Natural killer cell (primary cell): ENCODE results near the gene GPLD1. TPM values are rescaled to one million over a fixed set of nuclear protein-coding genes. Genes with fewer than 3 reads are reported as not detected.
"Not testable (repeated sequence)": the region's sequence is repeated elsewhere in the genome, so short reads cannot be mapped to it uniquely, and the experiment has no call there.

Source experiments
- ATAC-seq, 3 donors: fragments of 150-1000 bp in 2 of 3; fragments of 200-7000 bp in 1 of 3; cut with Tn5 transposase; 1 replicate in 1 of 3; 2 replicates in 2 of 3; pipeline ENCODE4 v1.10.0; 2021; ENCODE audit warnings: mild to moderate bottlenecking in 2 of 3, moderate library complexity in 2 of 3
- DNase-seq, 2 donors: peaks; one replicate each; pipeline versions ENCODE4 v3.0.0 to v3.0.0-alpha.2; 2013 to 2021; ENCODE audit warnings: mixed read lengths in 1 of 2
- H3K27ac ChIP-seq: one replicate; pipeline ENCODE4 v1.5.1; 2013; ENCODE audit warnings: mild to moderate bottlenecking, low read length
- H3K27me3 ChIP-seq: one replicate; pipeline ENCODE4 v1.6.1; 2013; ENCODE audit warnings: low read length; ENCODE audit not compliant: control insufficient read depth, insufficient read depth
- H3K36me3 ChIP-seq: one replicate; pipeline ENCODE4 v1.6.1; 2013; ENCODE audit warnings: low read length; ENCODE audit not compliant: control insufficient read depth, insufficient read depth
- H3K4me1 ChIP-seq: one replicate; pipeline ENCODE4 v1.6.1; 2013; ENCODE audit warnings: low read length; ENCODE audit not compliant: control insufficient read depth, insufficient read depth
- H3K4me3 ChIP-seq: one replicate; pipeline ENCODE4 v1.5.1; 2013; ENCODE audit warnings: low read length
- H3K9me3 ChIP-seq: one replicate; pipeline ENCODE4 v1.6.1; 2013; ENCODE audit warnings: low read length; ENCODE audit not compliant: control insufficient read depth, insufficient read depth
- H3K27ac Mint-ChIP-seq, 2 donors: one replicate each; pipeline ENCODE4 v1.8.0; 2022; ENCODE audit warnings: mild to moderate bottlenecking in 2 of 2, mixed read lengths in 2 of 2, moderate library complexity in 1 of 2
- H3K27me3 Mint-ChIP-seq, 2 donors: one replicate each; pipeline ENCODE4 v1.8.0; 2022; ENCODE audit warnings: low read depth in 2 of 2, mixed read lengths in 2 of 2
- H3K36me3 Mint-ChIP-seq: one replicate; pipeline ENCODE4 v1.8.0; 2022; ENCODE audit warnings: mixed read lengths
- H3K4me1 Mint-ChIP-seq, 2 donors: one replicate each; pipeline ENCODE4 v1.8.0; 2022; ENCODE audit warnings: mixed read lengths in 2 of 2
- H3K4me3 Mint-ChIP-seq: one replicate; pipeline ENCODE4 v1.8.0; 2022; ENCODE audit warnings: mild to moderate bottlenecking, moderate library complexity, mixed read lengths
- H3K9me3 Mint-ChIP-seq, 2 donors: one replicate each; pipeline ENCODE4 v1.8.0; 2022; ENCODE audit warnings: mixed read lengths in 2 of 2
- WGBS: methylation state at CpG from one replicate; pipeline ENCODE4 v1.1.7; 2013; ENCODE audit warnings: missing lambda C conversion rate; ENCODE audit not compliant: insufficient coverage; 5-methylcytosine and 5-hydroxymethylcytosine counted together
- intact Hi-C: fragments of 100-400 bp; cut with micrococcal nuclease; formaldehyde crosslinking; loops from one replicate; pipeline ENCODE4 v1.14.2; 2022
- total RNA-seq, 4 donors: library from RNA; stranded (reverse); fragments of 120-200 nt in 1 of 4; gene quantifications; one replicate each; pipeline versions ENCODE4 v1.2.3 to v1.2.4, GENCODE V29; 2013 to 2022
- TF ChIP-seq, protein P1 (sequence below): fragments of 200-600 bp; IDR thresholded peaks from one replicate; pipeline ENCODE4 v1.8.0; 2022; ENCODE audit warnings: antibody characterized with exemption

GPLD1 gene
- total RNA-seq, 3 donors from 2014 or later (not counting 1 experiment from before 2014, with no cell fraction given), result 0.86 to 1.3 (median 0.88) TPM

DNA sequence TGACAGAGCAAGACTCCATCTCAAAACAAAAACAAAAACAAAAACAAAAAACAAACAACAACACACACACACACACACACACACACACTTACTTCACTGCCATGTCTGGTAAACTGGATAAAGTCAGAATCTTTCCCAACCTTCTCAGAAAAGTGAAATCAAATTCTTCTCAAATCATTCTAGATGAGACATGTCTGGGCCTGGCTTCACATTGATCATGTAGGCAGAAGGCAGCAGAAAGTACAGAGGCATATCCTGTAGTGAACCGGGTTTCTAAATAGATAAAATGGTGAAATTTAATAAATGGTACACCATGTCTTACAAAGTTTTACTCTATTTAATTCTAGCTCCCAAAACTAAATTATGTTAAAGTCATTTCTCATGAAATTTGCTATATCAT is 101.6 kb downstream of the GPLD1 start:
- intact Hi-C loops, result no loop called here
- peaks cover 2 to 12% of the 10 kb centered on the region in 2 donors for H3K27me3 Mint-ChIP-seq
- no peak overlapping the region for H3K4me3 Mint-ChIP-seq
- no peaks in the 10 kb centered on the region for H3K36me3 Mint-ChIP-seq
- WGBS, result no CpG with 5 or more reads among the region's 1 CpG
- Histone ChIP-seq H3K27ac (no peak overlapping the region), H3K36me3 (no peaks in the 10 kb centered on the region), H3K9me3 (no peaks in the 10 kb centered on the region), H3K4me3 (no peak overlapping the region), H3K27me3 (no peaks in the 10 kb centered on the region), H3K4me1 (no peaks in the 10 kb centered on the region)
- no peaks in the 10 kb centered on the region for H3K9me3 Mint-ChIP-seq
- DNase-seq (no peak), ATAC-seq (no peak)
- H3K27ac Mint-ChIP-seq, result no peak overlapping the region
- H3K4me1 Mint-ChIP-seq, result no peaks in the 10 kb centered on the region
- TF ChIP-seq, protein P1, sequence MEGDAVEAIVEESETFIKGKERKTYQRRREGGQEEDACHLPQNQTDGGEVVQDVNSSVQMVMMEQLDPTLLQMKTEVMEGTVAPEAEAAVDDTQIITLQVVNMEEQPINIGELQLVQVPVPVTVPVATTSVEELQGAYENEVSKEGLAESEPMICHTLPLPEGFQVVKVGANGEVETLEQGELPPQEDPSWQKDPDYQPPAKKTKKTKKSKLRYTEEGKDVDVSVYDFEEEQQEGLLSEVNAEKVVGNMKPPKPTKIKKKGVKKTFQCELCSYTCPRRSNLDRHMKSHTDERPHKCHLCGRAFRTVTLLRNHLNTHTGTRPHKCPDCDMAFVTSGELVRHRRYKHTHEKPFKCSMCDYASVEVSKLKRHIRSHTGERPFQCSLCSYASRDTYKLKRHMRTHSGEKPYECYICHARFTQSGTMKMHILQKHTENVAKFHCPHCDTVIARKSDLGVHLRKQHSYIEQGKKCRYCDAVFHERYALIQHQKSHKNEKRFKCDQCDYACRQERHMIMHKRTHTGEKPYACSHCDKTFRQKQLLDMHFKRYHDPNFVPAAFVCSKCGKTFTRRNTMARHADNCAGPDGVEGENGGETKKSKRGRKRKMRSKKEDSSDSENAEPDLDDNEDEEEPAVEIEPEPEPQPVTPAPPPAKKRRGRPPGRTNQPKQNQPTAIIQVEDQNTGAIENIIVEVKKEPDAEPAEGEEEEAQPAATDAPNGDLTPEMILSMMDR, result no peak

DNA sequence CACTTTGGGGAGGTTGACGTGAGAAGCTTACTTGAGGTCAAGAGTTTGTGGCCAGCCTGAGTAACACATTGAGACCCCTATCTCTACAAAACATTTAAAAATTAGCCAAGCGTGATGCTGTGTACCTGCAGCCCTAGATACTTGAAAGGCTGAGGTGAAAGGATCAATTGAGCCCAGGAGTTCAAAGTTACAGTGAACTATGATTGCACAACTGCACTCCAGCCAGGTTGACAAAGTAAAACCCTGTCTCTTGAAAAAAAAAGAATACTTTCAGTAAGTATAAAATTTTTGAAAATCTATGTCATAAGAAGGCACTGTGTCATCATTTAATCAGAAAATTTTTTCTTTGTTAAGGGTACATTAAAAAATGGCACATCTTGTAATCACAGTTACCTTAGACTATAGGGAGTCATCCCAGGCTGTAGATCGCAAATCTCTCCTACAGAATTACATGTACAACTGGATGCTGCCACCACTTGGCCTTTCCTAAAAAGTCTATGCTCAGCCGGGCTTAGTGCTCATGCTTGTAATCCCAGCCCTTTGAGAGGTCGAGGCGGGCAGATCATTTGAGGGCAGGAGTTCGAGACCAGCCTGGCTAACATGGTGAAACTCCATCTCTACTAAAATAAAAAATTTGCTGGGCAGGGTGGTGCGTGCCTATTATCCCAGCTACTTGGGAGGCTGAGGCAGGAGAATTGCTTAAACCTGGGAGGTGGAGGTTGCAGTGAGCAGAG is 103.7 kb downstream of the GPLD1 start:
- H3K36me3 Mint-ChIP-seq, result no peaks in the 10 kb centered on the region
- H3K27ac Mint-ChIP-seq, result no peak overlapping the region
- H3K4me3 Mint-ChIP-seq, result no peak overlapping the region
- DNase-seq (no peak), ATAC-seq (no peak)
- Histone ChIP-seq H3K36me3 (no peaks in the 10 kb centered on the region), H3K4me1 (no peaks in the 10 kb centered on the region), H3K27ac (no peak overlapping the region), H3K9me3 (no peaks in the 10 kb centered on the region), H3K27me3 (no peaks in the 10 kb centered on the region), H3K4me3 (no peak overlapping the region)
- intact Hi-C loops, result no loop called here
- WGBS, result 85% methylated on average over 8 of the region's 8 CpGs
- H3K9me3 Mint-ChIP-seq, result no peaks in the 10 kb centered on the region
- TF ChIP-seq, protein P1, result no peak
- peaks cover 9 to 16% of the 10 kb centered on the region in 2 donors for H3K27me3 Mint-ChIP-seq
- H3K4me1 Mint-ChIP-seq, result no peaks in the 10 kb centered on the region

DNA sequence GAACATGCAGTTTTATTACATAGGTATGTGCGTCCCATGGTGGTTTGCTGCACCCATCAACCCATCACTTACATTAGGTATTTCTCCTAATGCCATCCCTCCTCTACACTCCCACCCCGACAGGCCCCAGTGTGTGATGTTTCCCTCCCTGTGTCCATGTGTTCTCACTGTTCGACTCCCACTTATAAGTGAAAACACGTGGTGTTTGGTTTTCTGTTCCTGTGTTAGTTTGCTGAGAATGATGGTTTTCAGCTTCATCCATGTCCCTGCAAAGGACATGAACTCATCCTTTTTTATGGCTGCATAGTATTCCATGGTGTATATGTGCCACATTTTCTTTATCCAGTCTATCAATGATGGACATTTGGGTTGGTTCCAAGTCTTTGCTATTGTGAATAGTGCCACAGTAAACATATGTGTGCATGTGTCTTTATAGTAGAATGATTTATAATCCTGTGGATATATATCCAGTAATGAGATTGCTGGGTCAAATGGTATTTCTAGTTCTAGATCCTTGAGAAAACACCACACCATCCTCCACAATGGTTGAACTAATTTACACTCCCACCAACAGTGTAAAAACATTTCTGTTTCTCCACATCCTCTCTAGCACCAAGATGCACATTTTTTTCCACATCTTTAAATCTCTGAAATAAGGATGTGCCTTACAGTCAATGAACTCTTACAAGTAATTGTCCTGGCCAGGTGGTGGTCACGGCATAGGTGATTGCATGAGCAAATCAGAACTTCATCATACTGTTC is 104.8 kb downstream of the GPLD1 start:
- not testable (repeated sequence) for H3K9me3 Mint-ChIP-seq

DNA sequence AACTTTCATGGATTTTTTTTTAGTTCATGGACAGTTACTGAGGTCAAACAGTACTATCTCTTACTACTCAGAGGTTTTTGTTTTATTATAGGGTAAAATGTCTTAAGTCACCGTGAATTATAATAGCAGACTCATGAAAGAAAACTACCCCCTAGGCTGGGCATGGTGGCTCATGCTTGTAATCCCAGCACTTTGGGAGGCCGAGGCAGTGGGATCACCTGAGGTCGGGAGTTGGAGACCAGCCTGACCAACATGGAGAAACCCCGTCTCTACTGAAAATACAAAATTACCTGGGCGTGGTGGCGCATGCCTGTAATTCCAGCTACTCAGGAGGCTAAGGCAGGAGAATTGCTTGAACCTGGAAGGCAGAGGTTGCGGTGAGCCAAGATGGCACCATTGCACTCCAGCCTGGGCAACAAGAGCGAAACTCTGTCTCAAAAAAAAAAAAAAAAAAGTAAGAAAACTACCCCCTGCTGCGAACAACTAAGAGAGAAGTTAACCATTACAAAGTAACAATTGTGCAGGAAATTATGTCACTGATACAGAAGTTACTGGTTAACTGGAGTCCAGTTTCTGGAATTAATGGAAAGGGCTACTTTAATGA is 106.4 kb downstream of the GPLD1 start:
- H3K27me3 ChIP-seq, DNase-seq, H3K9me3 Mint-ChIP-seq, H3K27ac ChIP-seq, H3K4me3 ChIP-seq, ATAC-seq, H3K27ac Mint-ChIP-seq, H3K4me3 Mint-ChIP-seq, H3K36me3 Mint-ChIP-seq, H3K4me1 ChIP-seq, H3K36me3 ChIP-seq, intact Hi-C loops, H3K9me3 ChIP-seq, H3K4me1 Mint-ChIP-seq: not testable (repeated sequence)
- over 99% methylated on average over 6 of the region's 9 CpGs for WGBS
- H3K27me3 Mint-ChIP-seq, result peaks cover 18 to 20% of the 10 kb centered on the region in 2 donors

More for the DNA sequence above, 104.8 kb downstream of the GPLD1 start:
- 100% methylated on average over 3 of the region's 5 CpGs for WGBS
- H3K4me3 Mint-ChIP-seq, ATAC-seq, H3K4me1 Mint-ChIP-seq, H3K4me1 ChIP-seq, H3K36me3 Mint-ChIP-seq, DNase-seq, intact Hi-C loops, H3K27me3 ChIP-seq, H3K9me3 ChIP-seq, H3K36me3 ChIP-seq, H3K27ac Mint-ChIP-seq, H3K4me3 ChIP-seq, H3K27ac ChIP-seq: not testable (repeated sequence)
- H3K27me3 Mint-ChIP-seq, result peaks cover 9 to 16% of the 10 kb centered on the region in 2 donors
